ENCODE data around the gene GPR45. TPM values are rescaled to one million over a fixed set of nuclear protein-coding genes. Genes with fewer than 3 reads are reported as not detected.

GPR45 gene
- total RNA-seq, 1 experiment from 2014 or later: not detected

- DNase-seq (ENCODE audit: low spot score): no peak
- no peak overlapping the region for H3K4me3 Mint-ChIP-seq
- ChIA-PET CTCF (no interaction called here), POLR2A (no interaction called here)
- H3K27me3 Mint-ChIP-seq (ENCODE audit: low read depth): no peaks in the 10 kb centered on the region
- H3K27ac Mint-ChIP-seq: no peak overlapping the region
- no peak for ATAC-seq
- H3K36me3 Mint-ChIP-seq: peaks cover 29% of the 10 kb centered on the region
- no peak for TF ChIP-seq ZNF671 (CRISPR knock-in tag; IDR thresholded peaks at IDR 0.05)
- no peak for TF ChIP-seq FOXK1 (CRISPR knock-in tag; IDR thresholded peaks at IDR 0.05)
- no peak for TF ChIP-seq JAZF1 (CRISPR knock-in tag; IDR thresholded peaks at IDR 0.05)
- TF ChIP-seq IRF2 (CRISPR knock-in tag; IDR thresholded peaks at IDR 0.05; ENCODE audit: borderline replicate concordance, low read depth): no peak
- no peak for TF ChIP-seq HMGA2 (CRISPR knock-in tag; IDR thresholded peaks at IDR 0.05)
- no peak for TF ChIP-seq CREM (CRISPR knock-in tag; IDR thresholded peaks at IDR 0.05)
- no peak for TF ChIP-seq GABPB1 (CRISPR knock-in tag; IDR thresholded peaks at IDR 0.05)
- TF ChIP-seq ESRRA (CRISPR knock-in tag; IDR thresholded peaks at IDR 0.05; ENCODE audit: borderline replicate concordance): no peak
- no peak for TF ChIP-seq ZNF532 (CRISPR knock-in tag; IDR thresholded peaks at IDR 0.05; ENCODE audit: borderline replicate concordance)
- no peak for TF ChIP-seq NR2C2 (CRISPR knock-in tag; IDR thresholded peaks at IDR 0.05)
- no peak for TF ChIP-seq NFATC4 (CRISPR knock-in tag; IDR thresholded peaks at IDR 0.05)
- TF ChIP-seq E2F1 (CRISPR knock-in tag; IDR thresholded peaks at IDR 0.05): no peak
- TF ChIP-seq SOX15 (CRISPR knock-in tag; IDR thresholded peaks at IDR 0.05): no peak
- no peak for TF ChIP-seq ZNF317 (CRISPR knock-in tag; IDR thresholded peaks at IDR 0.05; ENCODE audit: borderline replicate concordance, low read depth)
- no peaks in the 10 kb centered on the region for H3K9me3 Mint-ChIP-seq
- no peaks in the 10 kb centered on the region for H3K4me1 Mint-ChIP-seq
Observed at GRCh38 chr2:105291981-105292380, 50.4 kb downstream of the GPR45 start.

Other genes with a start within 250 kb of the GPR45 start
- gene MRPS9, start 203.7 kb upstream of the GPR45 start, total RNA-seq (2021): 71.5 to 75.3 TPM (median 73.6 TPM) in 3 replicates
- gene TGFBRAP1, start 88.0 kb downstream of the GPR45 start, total RNA-seq (2021): 15.8 to 16.3 TPM (median 16.3 TPM) in 3 replicates
- gene C2orf49, start 95.8 kb downstream of the GPR45 start, total RNA-seq (2021): 15.9 to 17.2 TPM (median 16.6 TPM) in 3 replicates
- gene FHL2, start 157.3 kb downstream of the GPR45 start, total RNA-seq (2021): 21.1 to 22.2 TPM (median 22.1 TPM) in 3 replicates